ENCODE results near the gene PTPN11.

PTPN11 gene

DNA sequence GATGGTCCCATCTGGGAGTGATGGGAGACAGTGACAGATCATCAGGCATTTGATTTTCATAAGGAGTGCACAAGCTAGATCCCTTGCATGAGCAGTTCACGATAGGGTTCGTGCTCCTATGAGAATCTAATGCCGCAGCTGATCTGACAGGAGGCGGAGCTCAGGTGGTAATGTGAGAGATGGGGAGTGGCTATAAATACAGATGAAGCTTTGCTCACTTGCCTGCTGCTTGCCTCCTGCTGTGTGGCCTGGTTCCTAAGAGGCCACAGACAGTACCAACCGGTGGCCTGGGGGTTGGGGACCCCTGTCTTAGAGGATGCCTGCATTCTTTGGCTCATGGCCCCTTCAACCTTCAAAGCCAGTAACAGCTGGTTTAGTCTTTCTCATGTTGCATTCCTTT is 130.3 kb downstream of the PTPN11 start:
- H3K4me3 ChIP-seq (ENCODE audit: low read depth, low read length), result no peak overlapping the region
- no peaks in the 10 kb centered on the region for H3K79me2 ChIP-seq
- H3K9me3 ChIP-seq (ENCODE audit: control insufficient read depth, low read length), result no peaks in the 10 kb centered on the region
- H3K27ac ChIP-seq, result no peak overlapping the region
- no peak overlapping the region for H3K9ac ChIP-seq
- H3K4me2 ChIP-seq (ENCODE audit: low read length), result no peak overlapping the region
- H3K36me3 ChIP-seq (ENCODE audit: control insufficient read depth, insufficient read depth, low read length), result no peaks in the 10 kb centered on the region
- no peaks in the 10 kb centered on the region for H3K4me1 ChIP-seq
- TF ChIP-seq, protein P1, sequence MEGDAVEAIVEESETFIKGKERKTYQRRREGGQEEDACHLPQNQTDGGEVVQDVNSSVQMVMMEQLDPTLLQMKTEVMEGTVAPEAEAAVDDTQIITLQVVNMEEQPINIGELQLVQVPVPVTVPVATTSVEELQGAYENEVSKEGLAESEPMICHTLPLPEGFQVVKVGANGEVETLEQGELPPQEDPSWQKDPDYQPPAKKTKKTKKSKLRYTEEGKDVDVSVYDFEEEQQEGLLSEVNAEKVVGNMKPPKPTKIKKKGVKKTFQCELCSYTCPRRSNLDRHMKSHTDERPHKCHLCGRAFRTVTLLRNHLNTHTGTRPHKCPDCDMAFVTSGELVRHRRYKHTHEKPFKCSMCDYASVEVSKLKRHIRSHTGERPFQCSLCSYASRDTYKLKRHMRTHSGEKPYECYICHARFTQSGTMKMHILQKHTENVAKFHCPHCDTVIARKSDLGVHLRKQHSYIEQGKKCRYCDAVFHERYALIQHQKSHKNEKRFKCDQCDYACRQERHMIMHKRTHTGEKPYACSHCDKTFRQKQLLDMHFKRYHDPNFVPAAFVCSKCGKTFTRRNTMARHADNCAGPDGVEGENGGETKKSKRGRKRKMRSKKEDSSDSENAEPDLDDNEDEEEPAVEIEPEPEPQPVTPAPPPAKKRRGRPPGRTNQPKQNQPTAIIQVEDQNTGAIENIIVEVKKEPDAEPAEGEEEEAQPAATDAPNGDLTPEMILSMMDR (IDR thresholded peaks at IDR 0.05), result no peak
- no peak overlapping the region for H2AFZ ChIP-seq
- no peaks in the 10 kb centered on the region for H3K27me3 ChIP-seq (ENCODE audit: control insufficient read depth, insufficient read depth, low read length)

GRCh38 chr12:112551681-112552080 is 132.9 kb downstream of the PTPN11 start:
- H3K9me3 ChIP-seq (ENCODE audit: control insufficient read depth, low read length), result peaks cover 3% of the 10 kb centered on the region
- H3K9ac ChIP-seq, result no peak overlapping the region
- no peaks in the 10 kb centered on the region for H3K4me1 ChIP-seq
- H3K36me3 ChIP-seq (ENCODE audit: control insufficient read depth, insufficient read depth, low read length), result no peaks in the 10 kb centered on the region
- H3K4me3 ChIP-seq (ENCODE audit: low read depth, low read length), result no peak overlapping the region
- TF ChIP-seq, protein P1 (IDR thresholded peaks at IDR 0.05), result no peak
- no peak overlapping the region for H3K4me2 ChIP-seq (ENCODE audit: low read length)
- no peaks in the 10 kb centered on the region for H3K27me3 ChIP-seq (ENCODE audit: control insufficient read depth, insufficient read depth, low read length)
- H2AFZ ChIP-seq, result no peak overlapping the region
- H3K27ac ChIP-seq, result no peak overlapping the region
- no peaks in the 10 kb centered on the region for H3K79me2 ChIP-seq

- TF ChIP-seq, protein P1 (IDR thresholded peaks at IDR 0.05), result no peak
- Histone ChIP-seq H3K79me2 (no peaks in the 10 kb centered on the region), H3K27me3 (ENCODE audit: control insufficient read depth, insufficient read depth, low read length) (no peaks in the 10 kb centered on the region), H3K9ac (no peak overlapping the region), H3K9me3 (ENCODE audit: control insufficient read depth, low read length) (peaks cover 3% of the 10 kb centered on the region), H3K4me2 (ENCODE audit: low read length) (no peak overlapping the region), H2AFZ (no peak overlapping the region), H3K4me3 (ENCODE audit: low read depth, low read length) (no peak overlapping the region), H3K4me1 (no peaks in the 10 kb centered on the region), H3K27ac (no peak overlapping the region), H3K36me3 (ENCODE audit: control insufficient read depth, insufficient read depth, low read length) (no peaks in the 10 kb centered on the region)
These were observed 137.0 kb downstream of the PTPN11 start for GRCh38 chr12:112555621-112556233.

DNA sequence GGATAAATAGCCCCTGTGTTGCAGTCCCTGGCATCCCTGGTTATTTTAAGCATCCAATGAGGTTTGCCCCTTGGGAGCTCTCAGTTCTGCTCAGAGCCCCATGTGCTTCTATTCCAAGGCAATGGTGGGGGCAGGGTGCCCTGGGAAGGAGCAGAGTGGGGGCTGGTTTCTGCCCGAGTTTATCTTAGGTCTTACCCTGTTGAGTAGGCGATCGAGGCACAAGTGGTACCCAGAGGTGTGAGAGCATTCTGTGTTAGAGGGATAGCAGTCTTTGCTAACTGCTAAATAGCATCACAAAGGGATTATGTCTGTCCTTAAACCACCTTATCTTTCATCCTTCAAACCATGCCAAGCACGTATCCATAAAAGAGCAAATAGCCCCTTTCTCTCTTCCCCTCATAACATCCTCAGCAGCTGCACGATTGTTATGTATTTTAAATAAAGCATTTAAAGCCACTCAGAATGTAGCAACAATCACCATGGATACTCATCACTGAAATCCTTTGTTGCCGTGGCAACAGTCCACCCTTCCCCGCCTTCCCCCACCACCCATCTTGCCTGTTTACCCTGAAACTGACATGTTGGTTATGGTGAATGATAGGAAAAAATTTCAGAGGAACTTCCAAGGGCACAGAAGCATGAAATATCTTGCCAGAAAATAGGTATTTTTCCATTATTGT is 139.3 kb downstream of the PTPN11 start:
- Histone ChIP-seq H3K27ac (no peak overlapping the region), H2AFZ (no peak overlapping the region), H3K79me2 (no peaks in the 10 kb centered on the region), H3K4me2 (ENCODE audit: low read length) (no peak overlapping the region), H3K9ac (no peak overlapping the region), H3K9me3 (ENCODE audit: control insufficient read depth, low read length) (peaks cover 3% of the 10 kb centered on the region), H3K36me3 (ENCODE audit: control insufficient read depth, insufficient read depth, low read length) (no peaks in the 10 kb centered on the region), H3K4me1 (no peaks in the 10 kb centered on the region), H3K4me3 (ENCODE audit: low read depth, low read length) (no peak overlapping the region), H3K27me3 (ENCODE audit: control insufficient read depth, insufficient read depth, low read length) (no peaks in the 10 kb centered on the region)
- TF ChIP-seq, protein P1 (IDR thresholded peaks at IDR 0.05), result no peak

Data from parathyroid adenoma (tissue), 2 donors.